Measurements from ENCODE around the gene CST6.

- no peak for TF ChIP-seq POLR2AphosphoS5 (IDR thresholded peaks at IDR 0.05)
- TF ChIP-seq, protein P1, sequence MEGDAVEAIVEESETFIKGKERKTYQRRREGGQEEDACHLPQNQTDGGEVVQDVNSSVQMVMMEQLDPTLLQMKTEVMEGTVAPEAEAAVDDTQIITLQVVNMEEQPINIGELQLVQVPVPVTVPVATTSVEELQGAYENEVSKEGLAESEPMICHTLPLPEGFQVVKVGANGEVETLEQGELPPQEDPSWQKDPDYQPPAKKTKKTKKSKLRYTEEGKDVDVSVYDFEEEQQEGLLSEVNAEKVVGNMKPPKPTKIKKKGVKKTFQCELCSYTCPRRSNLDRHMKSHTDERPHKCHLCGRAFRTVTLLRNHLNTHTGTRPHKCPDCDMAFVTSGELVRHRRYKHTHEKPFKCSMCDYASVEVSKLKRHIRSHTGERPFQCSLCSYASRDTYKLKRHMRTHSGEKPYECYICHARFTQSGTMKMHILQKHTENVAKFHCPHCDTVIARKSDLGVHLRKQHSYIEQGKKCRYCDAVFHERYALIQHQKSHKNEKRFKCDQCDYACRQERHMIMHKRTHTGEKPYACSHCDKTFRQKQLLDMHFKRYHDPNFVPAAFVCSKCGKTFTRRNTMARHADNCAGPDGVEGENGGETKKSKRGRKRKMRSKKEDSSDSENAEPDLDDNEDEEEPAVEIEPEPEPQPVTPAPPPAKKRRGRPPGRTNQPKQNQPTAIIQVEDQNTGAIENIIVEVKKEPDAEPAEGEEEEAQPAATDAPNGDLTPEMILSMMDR (IDR thresholded peaks at IDR 0.05) = no peak
These were observed 28.2 kb upstream of the CST6 start for GRCh38 chr11:65983589-65983987.

Data from prostate gland (tissue), 2 donors.